Keratinocyte (primary cell): ENCODE data around the gene MRPS11. TPM values are rescaled to one million over a fixed set of nuclear protein-coding genes. Genes with fewer than 3 reads are reported as not detected.

Source experiments
- DNase-seq: peaks from one replicate; pipeline ENCODE4 v3.0.0-alpha.2; 2011; ENCODE audit warnings: low read depth, missing footprints, low spot score
- FAIRE-seq: peaks from 2 replicates; lab custom pipeline; 2011; peaks lifted over from hg19 to GRCh38; lab: Jason Lieb, UNC
- H2AFZ ChIP-seq: 2 replicates; pipeline ENCODE4 v1.6.0; 2012; ENCODE audit warnings: low read length, control low read depth, inconsistent platforms; ENCODE audit not compliant: control insufficient read depth
- H3K27ac ChIP-seq: 2 replicates; pipeline ENCODE4 v1.5.1; 2011; ENCODE audit warnings: low read length; ENCODE audit not compliant: control insufficient read depth, insufficient read depth
- H3K27me3 ChIP-seq: 3 replicates; pipeline ENCODE4 v1.6.0; 2011; ENCODE audit warnings: low read length; ENCODE audit not compliant: control insufficient read depth, insufficient read depth; ENCODE audit errors: extremely low read depth
- H3K36me3 ChIP-seq, 2 experiments: 2 replicates in 1 of 2; 3 replicates in 1 of 2; pipeline ENCODE4 v1.5.1; 2011; ENCODE audit warnings: low read length in 2 of 2, mild to moderate bottlenecking in 1 of 2; ENCODE audit not compliant: control insufficient read depth in 2 of 2, insufficient read depth in 2 of 2; ENCODE audit errors: extremely low read depth in 1 of 2
- H3K4me1 ChIP-seq: 3 replicates; pipeline ENCODE4 v1.5.1; 2011; ENCODE audit warnings: low read length; ENCODE audit not compliant: control insufficient read depth, insufficient read depth; ENCODE audit errors: extremely low read depth
- H3K4me2 ChIP-seq: 3 replicates; pipeline ENCODE4 v1.6.0; 2011; ENCODE audit warnings: low read depth, low read length; ENCODE audit not compliant: control insufficient read depth, insufficient read depth; ENCODE audit errors: extremely low read depth
- H3K4me3 ChIP-seq, 3 experiments: fragments of 200-600 bp in 1 of 3; sonication (generic) in 1 of 3; 2 replicates in 2 of 3; 3 replicates in 1 of 3; pipeline ENCODE4 v1.5.1; 2011 to 2016; ENCODE audit warnings: low read length in 3 of 3, mild to moderate bottlenecking in 3 of 3, control low read depth in 2 of 3, inconsistent platforms in 1 of 3, low read depth in 1 of 3, mixed read lengths in 1 of 3, mixed run types in 1 of 3, moderate library complexity in 1 of 3; ENCODE audit not compliant: control insufficient read depth in 2 of 3, insufficient read depth in 2 of 3; ENCODE audit errors: extremely low read depth in 1 of 3
- H3K79me2 ChIP-seq: 2 replicates; pipeline ENCODE4 v1.6.0; 2012; ENCODE audit warnings: low read length; ENCODE audit not compliant: control insufficient read depth, insufficient read depth
- H3K9ac ChIP-seq: 3 replicates; pipeline ENCODE4 v1.6.0; 2011; ENCODE audit warnings: low read length; ENCODE audit not compliant: control insufficient read depth, insufficient read depth; ENCODE audit errors: extremely low read depth
- H3K9me1 ChIP-seq: 3 replicates; pipeline ENCODE4 v1.6.0; 2011; ENCODE audit warnings: low read length; ENCODE audit not compliant: control insufficient read depth, insufficient read depth; ENCODE audit errors: extremely low read depth
- H3K9me3 ChIP-seq: 2 replicates; pipeline ENCODE4 v1.5.1; 2012; ENCODE audit warnings: low read depth, low read length; ENCODE audit not compliant: control insufficient read depth
- H4K20me1 ChIP-seq: 3 replicates; pipeline ENCODE4 v1.6.0; 2011; ENCODE audit warnings: low read length; ENCODE audit not compliant: control insufficient read depth, insufficient read depth; ENCODE audit errors: extremely low read depth
- EZH2 ChIP-seq: IDR thresholded peaks from one replicate; pipeline ENCODE4 v1.6.1; 2012; ENCODE audit warnings: inconsistent platforms, mild to moderate bottlenecking, low read length, moderate library complexity
- dilution Hi-C: fragments of 300-500 bp; cut with MboI; formaldehyde crosslinking; loops from one replicate; pipeline ENCODE4 v1.7.0; 2020; ENCODE audit warnings: low sequenced_read_pairs; ENCODE audit not compliant: extremely low pct_ligation_motif_present
- polyA minus RNA-seq, 3 experiments: library from RNA; depleted of rRNA, polyadenylated mRNA; stranded (reverse); fragments of >200 nt; gene quantifications; 1 replicate in 1 of 3; 2 replicates in 1 of 3; 3 replicates in 1 of 3; pipeline ENCODE4 v1.2.3, GENCODE V29; 2011
- polyA plus RNA-seq, 5 experiments: library from polyadenylated mRNA; depleted of rRNA in 3 of 5; stranded (reverse) in 3 of 5; stranded (forward) in 1 of 5; unstranded in 1 of 5; fragments of >200 nt; gene quantifications; 1 replicate in 1 of 5; 2 replicates in 3 of 5; 3 replicates in 1 of 5; pipeline versions ENCODE4 v1.2.1 to v1.2.3, GENCODE V29; 2011 to 2012; ENCODE audit warnings: missing spikeins in 2 of 5, low read depth in 1 of 5, low replicate concordance in 1 of 5
- TF ChIP-seq, protein P1 (sequence below), 3 experiments: IDR thresholded peaks in 1 of 3; conservative IDR thresholded peaks in 1 of 3; optimal IDR thresholded peaks in 1 of 3; 2 replicates in 2 of 3; 3 replicates in 1 of 3; pipeline versions ENCODE3 to v1.5.1; 2011; ENCODE audit warnings: low read length in 3 of 3, mild to moderate bottlenecking in 3 of 3, moderate library complexity in 2 of 3, control low read depth in 1 of 3, inconsistent platforms in 1 of 3; ENCODE audit not compliant: insufficient read depth in 2 of 3; ENCODE audit errors: extremely low read depth in 1 of 3

The MRPS11 gene
- polyA plus RNA-seq (60.9 to 74.2 TPM (median 64.3 TPM) in 3 replicates), polyA minus RNA-seq (20.4 to 33.3 TPM (median 28.2 TPM) in 3 replicates)
- polyA plus RNA-seq (2011; ENCODE audit: low read depth) = 19.4 TPM
- 58.3 and 75.2 TPM in 2 replicates for polyA plus RNA-seq (2011; cell fraction: cytosol; rRNA removed)
- polyA plus RNA-seq (2011; cell fraction: nucleus; rRNA removed) = 35.0 and 47.2 TPM in 2 replicates
- polyA plus RNA-seq (2012; ENCODE audit: low replicate concordance) = 24.0 and 53.5 TPM in 2 replicates
- 36.6 TPM for polyA minus RNA-seq (2011; cell fraction: cytosol; rRNA and poly(A)+ RNA removed)
- polyA minus RNA-seq (2011; cell fraction: nucleus; rRNA and poly(A)+ RNA removed) = 8.9 and 16.1 TPM in 2 replicates

DNA sequence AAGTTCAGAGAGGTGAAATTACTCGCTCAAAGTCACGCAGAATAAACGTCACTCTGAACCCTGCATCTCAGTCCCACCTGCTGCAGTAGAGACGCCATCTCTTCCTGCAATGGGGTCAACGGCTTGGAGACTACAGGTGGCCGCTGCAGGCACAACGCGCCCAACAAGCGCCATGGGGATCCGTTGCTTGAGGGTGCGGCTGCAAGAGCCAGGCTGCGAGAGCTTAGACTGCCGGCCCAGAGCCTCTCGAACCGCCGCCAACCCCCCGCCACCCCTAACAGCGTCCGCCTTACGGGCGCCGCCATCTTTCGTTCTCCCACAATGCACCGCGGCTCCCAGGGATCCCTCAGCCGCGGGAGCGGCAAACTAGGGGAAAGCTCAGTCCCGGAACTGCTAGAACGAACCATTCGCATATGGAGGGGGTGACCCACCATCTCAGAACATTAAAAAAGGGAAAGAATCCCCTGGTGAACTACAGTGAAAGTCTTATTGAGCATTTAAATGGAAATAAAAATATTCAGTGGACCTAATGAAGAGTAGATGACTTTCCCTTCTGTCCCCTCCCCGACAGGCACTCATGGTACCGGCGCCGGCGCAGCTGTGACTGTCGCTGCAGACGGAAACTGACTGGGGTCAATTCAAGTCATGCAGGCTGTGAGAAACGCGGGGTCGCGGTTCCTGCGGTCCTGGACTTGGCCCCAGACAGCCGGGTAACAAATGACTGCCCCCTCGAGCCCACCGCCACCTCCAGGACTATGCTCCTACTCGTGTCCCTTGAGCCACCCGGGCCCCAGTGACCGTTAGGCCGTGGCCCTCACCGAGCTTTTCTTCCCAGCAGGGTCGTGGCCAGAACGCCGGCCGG is at the start of gene MRPS11, which contains the start of gene MRPL46:
TSS of gene MRPS11 (plus strand) at position 636 of the 862 bp plus-strand sequence. CDS start at position 646, 10 bp downstream.
TSS of gene MRPL46 (minus strand) at position 316 of the 862 bp plus-strand sequence. CDS start at position 305, 11 bp downstream.
- Histone ChIP-seq H3K36me3 (peaks cover 12 to 16% of the 10 kb centered on the region in 2 experiments), H3K9ac (peak within 1 kb of the TSS; percentile 94), H3K9me1 (no peaks in the 10 kb centered on the region), H3K4me2 (peak within 1 kb of the TSS; percentile 95), H3K9me3 (no peaks in the 10 kb centered on the region), H3K4me3 (peak within 1 kb of the TSS; percentile 73 to 91 (median 89)), H2AFZ (peak within 1 kb of the TSS; percentile 97), H3K79me2 (peaks cover 40% of the 10 kb centered on the region), H4K20me1 (no peaks in the 10 kb centered on the region), H3K27ac (peak within 1 kb of the TSS; percentile 98), H3K4me1 (peaks cover 16% of the 10 kb centered on the region), H3K27me3 (no peaks in the 10 kb centered on the region)
- no peak for FAIRE-seq
- dilution Hi-C loops = no loop called here
- peak; percentile 13 for DNase-seq
- no peak for TF ChIP-seq EZH2
- TF ChIP-seq, protein P1, sequence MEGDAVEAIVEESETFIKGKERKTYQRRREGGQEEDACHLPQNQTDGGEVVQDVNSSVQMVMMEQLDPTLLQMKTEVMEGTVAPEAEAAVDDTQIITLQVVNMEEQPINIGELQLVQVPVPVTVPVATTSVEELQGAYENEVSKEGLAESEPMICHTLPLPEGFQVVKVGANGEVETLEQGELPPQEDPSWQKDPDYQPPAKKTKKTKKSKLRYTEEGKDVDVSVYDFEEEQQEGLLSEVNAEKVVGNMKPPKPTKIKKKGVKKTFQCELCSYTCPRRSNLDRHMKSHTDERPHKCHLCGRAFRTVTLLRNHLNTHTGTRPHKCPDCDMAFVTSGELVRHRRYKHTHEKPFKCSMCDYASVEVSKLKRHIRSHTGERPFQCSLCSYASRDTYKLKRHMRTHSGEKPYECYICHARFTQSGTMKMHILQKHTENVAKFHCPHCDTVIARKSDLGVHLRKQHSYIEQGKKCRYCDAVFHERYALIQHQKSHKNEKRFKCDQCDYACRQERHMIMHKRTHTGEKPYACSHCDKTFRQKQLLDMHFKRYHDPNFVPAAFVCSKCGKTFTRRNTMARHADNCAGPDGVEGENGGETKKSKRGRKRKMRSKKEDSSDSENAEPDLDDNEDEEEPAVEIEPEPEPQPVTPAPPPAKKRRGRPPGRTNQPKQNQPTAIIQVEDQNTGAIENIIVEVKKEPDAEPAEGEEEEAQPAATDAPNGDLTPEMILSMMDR (optimal IDR thresholded peaks at IDR 0.05 in 1 of 3, IDR thresholded peaks at IDR 0.05 in 1 of 3, conservative IDR thresholded peaks at IDR 0.05 in 1 of 3; ENCODE audit: extremely low read depth in 1 of 3, insufficient read depth in 2 of 3, low read length in 3 of 3) = no peak

DNA sequence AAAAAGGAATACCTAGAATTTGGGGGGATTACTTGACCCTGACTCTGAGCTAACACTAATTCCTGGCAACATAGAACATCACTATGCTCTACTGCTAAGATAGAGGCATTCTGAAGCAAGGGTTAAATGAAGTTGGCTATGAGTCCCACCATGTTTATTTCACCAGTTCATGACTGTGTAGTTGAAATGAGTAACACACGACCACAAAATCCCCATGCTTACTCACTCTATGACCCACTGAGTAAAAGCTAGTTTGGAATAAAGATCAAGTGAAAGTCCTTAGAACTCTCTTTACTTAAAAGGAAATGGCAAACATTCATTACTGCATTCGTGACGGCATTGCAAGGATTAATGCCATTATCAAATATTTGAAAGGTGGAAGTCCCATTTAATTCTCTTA is 47.7 kb upstream of the MRPS11 start:
- FAIRE-seq = no peak
- H4K20me1 ChIP-seq = no peaks in the 10 kb centered on the region
- H2AFZ ChIP-seq = no peak overlapping the region
- H3K4me3 ChIP-seq = no peak overlapping the region
- no peaks in the 10 kb centered on the region for H3K79me2 ChIP-seq
- no peaks in the 10 kb centered on the region for H3K36me3 ChIP-seq
- H3K4me2 ChIP-seq = no peak overlapping the region
- DNase-seq = no peak
- no peaks in the 10 kb centered on the region for H3K27me3 ChIP-seq
- TF ChIP-seq, protein P1 (optimal IDR thresholded peaks at IDR 0.05 in 1 of 3, IDR thresholded peaks at IDR 0.05 in 1 of 3, conservative IDR thresholded peaks at IDR 0.05 in 1 of 3; ENCODE audit: extremely low read depth in 1 of 3, insufficient read depth in 2 of 3, low read length in 3 of 3) = no peak
- no peaks in the 10 kb centered on the region for H3K9me3 ChIP-seq
- dilution Hi-C loops = no loop called here
- no peaks in the 10 kb centered on the region for H3K4me1 ChIP-seq
- H3K9ac ChIP-seq = no peak overlapping the region
- H3K9me1 ChIP-seq = no peaks in the 10 kb centered on the region
- H3K27ac ChIP-seq = no peak overlapping the region
